Caki2 (cell line): ENCODE data around the gene VPREB3. TPM values are rescaled to one million over a fixed set of nuclear protein-coding genes. Genes with fewer than 3 reads are reported as not detected.
"Not testable (repeated sequence)": the region's sequence is repeated elsewhere in the genome, so short reads cannot be mapped to it uniquely, and the experiment has no call there.

Source experiments
- DNase-seq: peaks from one replicate; pipeline ENCODE4 v3.0.0-alpha.2; 2015; ENCODE audit warnings: low read depth
- in situ Hi-C: cut with HindIII; loops from 2 replicates; pipeline ENCODE4 v1.10.0; 2016; ENCODE audit warnings: low sequenced_read_pairs, low pct_unique_long_range_greater_than_20kb, mixed read lengths
- total RNA-seq: library from RNA; depleted of rRNA; stranded (reverse); fragments of >200 nt; shearing (Covaris generic); gene quantifications from 2 replicates; pipeline ENCODE4 v1.2.3, GENCODE V29; 2014; ENCODE audit warnings: low replicate concordance

VPREB3 gene
- total RNA-seq, 1 experiment from 2014 or later = not detected

DNA sequence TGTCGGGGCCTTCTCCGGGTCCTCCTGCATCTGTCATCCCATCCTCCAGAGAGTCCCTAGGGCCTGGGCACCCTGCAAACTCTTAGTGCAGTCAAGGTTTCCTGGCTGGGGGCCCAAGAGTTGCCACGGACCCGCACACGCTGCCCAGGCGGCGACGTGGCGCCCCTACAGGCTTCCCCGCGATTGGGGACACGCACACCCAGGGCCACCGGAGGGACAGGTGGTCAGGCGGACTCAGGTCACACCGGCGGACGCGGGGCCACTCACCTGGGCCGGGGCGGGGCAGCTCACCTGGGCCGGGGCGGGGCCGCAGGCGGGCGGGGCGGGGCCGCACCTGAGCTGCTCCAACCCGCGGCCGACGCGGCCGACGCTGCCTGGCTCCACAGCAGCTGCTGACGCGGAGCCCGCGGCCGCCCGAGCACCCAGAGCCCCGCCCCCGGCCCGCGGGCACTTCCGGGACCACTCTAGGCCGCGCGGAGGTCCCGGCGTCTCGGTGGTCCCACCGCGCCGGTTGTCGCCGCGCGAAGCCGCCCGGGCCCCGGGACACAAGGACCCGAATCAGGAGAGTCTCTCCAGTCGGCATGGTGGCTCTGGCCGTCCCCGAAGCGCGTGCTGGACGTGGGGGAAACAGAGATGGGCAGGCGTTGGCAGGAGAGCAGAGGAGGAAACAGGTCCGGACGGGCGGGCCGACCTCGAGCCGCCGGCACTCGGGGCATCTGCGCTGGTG is 3.3 kb downstream of the VPREB3 start, which contains the start of gene ZNF70:
ZNF70 (minus strand) TSS at position 399 of the 727 bp plus-strand sequence. CDS start 5,972 bp downstream, outside the sequence.
- in situ Hi-C loops = no loop called here
- peak; percentile 86 for DNase-seq

DNA sequence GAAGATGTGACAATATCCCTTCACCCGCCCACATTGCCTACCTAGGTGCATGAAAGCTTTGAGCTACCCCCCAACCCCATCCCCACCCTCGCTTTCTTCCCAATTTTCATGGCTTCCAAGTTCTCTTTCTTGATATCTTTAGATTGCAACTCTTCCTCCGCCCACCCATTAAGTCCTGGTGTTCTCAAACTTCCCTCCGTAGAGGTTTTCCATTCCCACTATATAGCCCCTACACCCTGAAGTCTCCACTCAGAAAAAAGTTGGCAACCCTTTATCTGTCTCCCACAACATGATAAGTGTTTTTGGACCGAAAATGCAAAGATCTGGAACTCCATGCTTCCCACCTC is 3.9 kb downstream of the VPREB3 start:
- no peak for DNase-seq
- in situ Hi-C loops = no loop called here

DNA sequence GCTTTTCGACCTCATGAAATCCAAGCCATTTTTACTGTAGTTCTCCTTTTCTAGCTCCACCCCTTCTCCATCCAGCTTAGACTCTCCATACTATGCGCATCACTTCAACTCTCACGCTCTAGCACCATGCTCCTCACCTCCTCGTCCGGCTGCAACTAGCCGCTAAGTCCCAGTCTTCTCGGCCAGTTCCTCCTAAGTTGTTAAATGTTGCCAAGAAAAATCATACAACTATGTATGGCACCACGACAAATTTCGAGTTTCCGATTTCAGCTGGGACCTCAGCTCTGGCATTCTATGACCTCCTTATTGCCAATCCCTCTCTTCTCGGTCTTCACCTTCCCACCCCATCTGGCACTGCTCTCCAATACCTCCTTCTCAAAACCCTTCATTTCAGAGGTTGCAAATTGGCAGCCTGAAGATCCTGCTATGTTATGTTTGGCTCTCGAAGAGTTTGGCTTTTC is 4.4 kb downstream of the VPREB3 start:
- in situ Hi-C loops = no loop called here
- no peak for DNase-seq

DNA sequence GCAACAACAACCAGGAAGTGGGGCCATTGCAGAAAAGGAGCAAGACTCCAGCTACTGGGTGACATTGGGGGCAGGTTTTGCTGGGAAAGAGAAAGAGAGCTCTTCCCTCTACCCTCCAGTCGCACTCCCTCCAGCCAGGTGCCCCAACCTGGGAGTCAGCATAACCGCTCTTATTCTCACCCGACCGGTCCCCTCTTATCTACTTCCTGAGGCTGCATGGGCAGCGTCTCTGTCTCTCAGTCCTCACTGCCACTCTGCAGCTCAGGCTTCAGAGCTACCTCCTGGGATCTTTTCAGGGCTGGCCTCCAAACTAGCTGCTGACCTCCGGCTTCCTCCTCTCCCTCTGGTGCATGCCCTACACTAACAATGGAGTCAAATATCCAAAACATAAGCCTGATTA is 8.4 kb downstream of the VPREB3 start:
- in situ Hi-C loops = no loop called here
- no peak for DNase-seq

DNA sequence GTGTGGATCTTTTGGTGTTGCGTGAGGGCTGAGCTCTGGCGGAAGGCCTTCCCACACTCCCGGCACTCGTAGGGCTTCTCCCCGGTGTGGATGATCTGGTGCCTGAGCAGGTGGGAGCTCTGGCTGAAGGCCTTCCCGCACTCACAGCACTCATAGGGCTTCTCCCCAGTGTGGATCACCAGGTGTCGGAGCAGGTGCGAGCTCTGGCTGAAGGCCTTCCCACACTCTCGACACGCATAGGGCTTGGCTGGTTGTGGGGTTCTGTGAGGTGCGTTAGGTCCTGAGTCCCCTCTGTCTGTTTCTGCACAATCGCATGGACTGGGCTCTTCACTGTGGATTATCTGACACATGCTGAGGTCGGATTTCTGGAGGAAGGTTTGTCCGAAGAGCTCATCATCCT is 9.7 kb downstream of the VPREB3 start:
- DNase-seq = no peak
- in situ Hi-C loops = no loop called here

DNA sequence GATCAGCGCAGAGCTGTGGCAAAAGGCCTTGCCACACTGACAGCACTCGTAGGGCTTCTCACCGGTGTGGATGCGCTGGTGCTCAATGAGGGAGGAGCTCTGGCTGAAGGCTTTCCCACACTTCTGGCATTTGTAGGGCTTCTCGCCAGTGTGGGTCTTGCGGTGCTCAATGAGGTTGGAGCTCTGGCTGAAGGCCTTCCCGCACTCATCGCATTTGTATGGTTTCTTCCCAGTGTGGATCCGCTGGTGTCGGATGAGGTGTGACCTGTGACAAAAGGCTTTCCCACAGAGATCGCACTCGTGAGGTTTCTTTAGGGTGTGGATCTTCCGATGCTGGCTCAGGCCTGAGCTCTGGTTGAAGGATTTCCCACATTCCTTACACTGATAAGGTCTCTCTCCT is 10.2 kb downstream of the VPREB3 start:
- DNase-seq = no peak
- in situ Hi-C loops = no loop called here

DNA sequence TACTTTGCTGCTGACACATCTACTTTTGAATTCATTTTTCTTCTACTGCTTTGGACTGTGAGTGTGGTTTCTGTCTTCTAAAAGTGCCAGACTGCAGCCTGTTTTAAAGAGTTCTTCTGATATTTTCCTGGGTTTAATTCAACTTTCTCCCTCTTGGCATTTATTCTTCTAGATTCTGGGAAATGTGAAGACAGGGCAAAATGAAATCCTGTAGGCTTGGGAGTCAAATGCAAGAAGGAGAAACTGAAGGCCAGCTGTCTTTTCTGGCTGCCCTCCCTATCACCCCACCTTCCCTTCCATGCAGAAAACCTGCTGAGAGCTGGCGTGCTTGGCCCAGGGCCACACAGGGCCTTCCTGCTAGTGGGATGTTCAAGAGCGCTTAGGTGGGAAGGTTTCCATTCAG is 10.9 kb downstream of the VPREB3 start:
- DNase-seq = no peak
- in situ Hi-C loops = no loop called here

DNA sequence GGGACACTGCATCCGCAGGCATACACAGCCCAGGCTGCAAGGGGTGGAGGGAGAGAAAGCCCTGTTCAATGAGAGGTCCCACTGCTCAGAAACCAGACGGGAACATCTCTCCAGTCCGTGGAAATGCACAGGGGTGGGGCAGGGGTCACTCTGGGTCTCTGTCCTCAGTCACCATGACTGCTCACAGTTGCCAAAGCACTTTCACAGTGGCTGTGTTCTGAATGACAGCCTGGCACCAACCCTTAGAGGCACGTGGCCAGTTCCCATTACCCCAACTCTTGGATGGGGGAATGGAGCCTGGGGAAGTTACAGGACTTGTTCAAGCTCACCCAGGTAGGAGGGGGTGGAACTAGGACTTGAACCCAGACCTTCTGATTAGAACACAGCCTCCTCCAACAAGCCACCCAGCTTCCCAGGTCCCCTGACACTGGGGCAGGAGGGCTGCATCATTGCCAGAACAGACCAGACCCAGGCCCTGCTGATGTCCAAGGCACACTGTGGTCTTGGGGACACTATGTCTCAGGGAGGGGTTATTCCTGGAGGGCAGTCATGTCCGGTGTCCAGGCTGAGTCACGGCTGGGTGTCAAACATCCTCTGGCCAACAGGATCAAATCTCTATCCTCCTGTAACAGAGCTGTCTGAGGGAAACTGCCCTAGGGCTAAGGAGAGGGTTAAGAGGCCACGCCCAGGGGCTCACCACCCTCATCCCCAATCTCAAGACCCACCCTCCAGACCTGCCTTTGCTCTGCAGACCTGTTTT is 11.5 kb downstream of the VPREB3 start:
- in situ Hi-C loops = no loop called here
- DNase-seq = no peak

DNA sequence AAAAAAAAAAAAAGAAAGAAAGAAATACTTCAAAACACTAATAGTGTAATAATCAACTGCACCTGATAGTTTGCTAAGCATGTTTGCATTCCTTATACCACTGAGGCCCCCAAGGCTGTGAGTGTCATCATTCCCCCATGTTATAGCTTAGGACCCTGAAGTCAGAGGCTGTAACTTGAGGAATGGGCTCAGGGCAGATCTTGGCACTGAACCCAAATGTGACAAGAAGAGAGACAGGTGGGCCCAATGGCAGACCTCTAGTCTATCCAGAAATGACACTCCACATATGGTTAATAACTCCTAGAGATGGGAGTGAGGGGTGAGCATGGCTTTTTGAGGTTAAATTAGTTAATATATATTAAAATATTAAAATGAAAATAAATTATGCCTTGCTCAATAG is 16.5 kb downstream of the VPREB3 start:
- DNase-seq = no peak
- in situ Hi-C loops = no loop called here

DNA sequence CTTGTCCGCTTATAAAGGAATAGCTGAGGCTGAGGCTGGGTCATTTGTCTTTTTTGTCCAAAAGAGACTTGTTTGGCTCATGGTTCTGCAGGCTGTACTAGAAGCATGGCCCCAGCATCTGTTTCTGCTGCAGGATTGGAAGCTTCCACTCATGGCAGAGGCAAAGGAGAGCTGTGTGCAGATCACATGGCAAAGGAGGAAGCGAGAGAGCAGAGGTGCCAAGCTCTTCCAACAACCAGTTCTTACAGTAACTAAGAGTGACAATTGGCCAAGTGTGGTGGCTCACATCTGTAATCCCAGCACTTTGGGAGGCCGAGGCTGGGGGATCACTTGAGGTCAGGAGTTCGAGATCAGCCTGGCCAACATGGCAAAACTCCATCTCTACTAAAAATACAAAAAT is 26.1 kb downstream of the VPREB3 start:
- DNase-seq, in situ Hi-C loops: not testable (repeated sequence)

DNA sequence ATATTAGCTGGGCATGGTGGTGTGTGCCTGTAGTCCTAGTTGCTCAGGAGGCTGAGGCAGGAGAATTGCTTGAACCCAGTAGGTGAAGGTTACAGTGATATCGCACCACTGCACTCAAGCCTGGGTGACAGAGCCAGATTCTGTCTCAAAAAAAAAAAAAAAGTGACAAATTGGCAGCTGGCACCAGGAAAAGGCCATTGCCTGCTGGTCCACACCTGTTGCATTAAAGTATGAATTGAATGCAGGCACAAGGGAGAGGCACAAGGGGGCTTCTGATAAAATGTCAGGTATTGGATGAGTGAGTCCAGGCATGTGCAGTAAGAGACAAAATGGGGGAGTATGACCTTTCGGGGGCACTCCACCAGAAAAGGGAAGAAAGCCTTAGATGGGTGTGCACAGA is 31.5 kb downstream of the VPREB3 start:
- no peak for DNase-seq

DNA sequence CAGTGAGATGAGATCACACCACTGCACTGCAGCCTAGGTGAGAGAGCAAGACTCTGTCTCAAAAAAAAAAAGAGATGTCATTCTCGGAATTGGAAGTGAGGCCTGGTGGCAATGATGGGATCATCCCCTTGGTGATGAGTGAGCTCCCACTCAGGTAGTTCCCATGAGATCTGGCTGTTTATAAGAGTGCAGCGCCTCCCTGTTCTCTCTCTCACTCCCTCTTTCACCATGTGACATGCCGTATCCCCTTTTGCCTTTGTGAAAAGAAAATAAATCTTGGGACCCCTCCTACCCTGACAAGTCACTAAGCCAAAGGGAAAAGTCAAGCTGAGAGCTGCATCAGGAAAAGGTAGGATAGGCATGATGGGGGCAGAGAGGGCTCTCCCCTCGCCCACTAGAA is 32.1 kb downstream of the VPREB3 start:
- DNase-seq = no peak
- in situ Hi-C loops = no loop called here

More for the DNA sequence above, 31.5 kb downstream of the VPREB3 start:
- in situ Hi-C loops = no loop called here

DNA sequence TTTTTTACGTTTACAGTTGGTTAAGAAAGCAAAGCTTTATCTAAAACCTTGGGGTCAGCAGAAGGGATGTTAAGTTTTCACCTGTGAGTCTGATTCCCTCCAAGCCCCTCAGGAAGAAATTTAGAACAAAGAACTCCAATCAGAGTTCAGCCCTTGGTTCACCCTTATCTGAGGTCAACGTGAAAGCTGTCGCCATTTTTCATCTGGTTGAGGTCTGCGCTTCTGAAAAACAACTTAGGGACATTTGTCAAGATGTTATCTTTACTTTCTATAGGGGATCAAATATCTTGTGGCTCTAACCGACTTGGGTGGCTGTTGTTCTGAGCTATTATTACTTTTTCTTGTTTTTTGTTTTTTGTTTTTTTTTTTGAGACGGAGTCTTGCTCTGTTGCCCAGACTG is 33.4 kb downstream of the VPREB3 start:
- in situ Hi-C loops = no loop called here

DNA sequence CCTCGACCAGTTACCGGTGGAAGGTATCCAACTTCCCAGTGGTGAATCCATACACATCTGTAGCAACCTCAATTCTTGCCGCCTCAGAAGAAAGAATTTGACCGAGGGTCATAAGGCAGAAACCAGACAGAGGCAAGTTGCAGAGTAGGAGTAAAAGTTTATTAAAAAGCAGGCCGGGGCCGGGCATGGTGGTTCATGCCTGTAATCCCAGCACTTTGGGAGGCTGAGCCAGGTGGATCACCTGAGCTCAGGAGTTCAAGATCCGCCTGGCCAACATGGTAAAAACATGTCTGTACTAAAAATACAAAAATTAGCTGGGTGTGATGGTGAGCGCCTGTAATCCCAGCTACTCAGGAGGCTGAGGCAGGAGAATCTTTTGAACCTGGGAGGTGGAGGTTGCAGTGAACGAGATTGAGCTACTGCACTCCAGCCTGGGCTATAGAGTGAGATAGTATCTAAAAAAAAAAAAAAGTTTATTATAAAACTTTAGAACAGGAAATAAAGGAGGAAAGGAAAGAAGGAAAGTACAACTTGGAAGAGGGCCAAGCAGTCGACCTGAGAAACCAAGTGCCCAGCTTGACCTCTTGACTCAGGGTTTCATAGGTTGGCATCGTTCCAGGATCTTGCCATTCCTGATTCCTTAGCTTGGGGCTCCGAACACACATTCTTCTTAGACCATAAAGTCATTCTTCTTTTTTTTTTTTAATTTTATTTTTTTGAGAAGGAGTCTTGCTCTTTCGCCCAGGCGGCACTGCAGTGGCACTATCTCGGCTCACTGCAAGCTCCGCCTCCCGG is 35.7 kb downstream of the VPREB3 start:
- DNase-seq = peak; percentile 10
- in situ Hi-C loops = no loop called here

More for the DNA sequence above, 33.4 kb downstream of the VPREB3 start:
- no peak for DNase-seq

DNA sequence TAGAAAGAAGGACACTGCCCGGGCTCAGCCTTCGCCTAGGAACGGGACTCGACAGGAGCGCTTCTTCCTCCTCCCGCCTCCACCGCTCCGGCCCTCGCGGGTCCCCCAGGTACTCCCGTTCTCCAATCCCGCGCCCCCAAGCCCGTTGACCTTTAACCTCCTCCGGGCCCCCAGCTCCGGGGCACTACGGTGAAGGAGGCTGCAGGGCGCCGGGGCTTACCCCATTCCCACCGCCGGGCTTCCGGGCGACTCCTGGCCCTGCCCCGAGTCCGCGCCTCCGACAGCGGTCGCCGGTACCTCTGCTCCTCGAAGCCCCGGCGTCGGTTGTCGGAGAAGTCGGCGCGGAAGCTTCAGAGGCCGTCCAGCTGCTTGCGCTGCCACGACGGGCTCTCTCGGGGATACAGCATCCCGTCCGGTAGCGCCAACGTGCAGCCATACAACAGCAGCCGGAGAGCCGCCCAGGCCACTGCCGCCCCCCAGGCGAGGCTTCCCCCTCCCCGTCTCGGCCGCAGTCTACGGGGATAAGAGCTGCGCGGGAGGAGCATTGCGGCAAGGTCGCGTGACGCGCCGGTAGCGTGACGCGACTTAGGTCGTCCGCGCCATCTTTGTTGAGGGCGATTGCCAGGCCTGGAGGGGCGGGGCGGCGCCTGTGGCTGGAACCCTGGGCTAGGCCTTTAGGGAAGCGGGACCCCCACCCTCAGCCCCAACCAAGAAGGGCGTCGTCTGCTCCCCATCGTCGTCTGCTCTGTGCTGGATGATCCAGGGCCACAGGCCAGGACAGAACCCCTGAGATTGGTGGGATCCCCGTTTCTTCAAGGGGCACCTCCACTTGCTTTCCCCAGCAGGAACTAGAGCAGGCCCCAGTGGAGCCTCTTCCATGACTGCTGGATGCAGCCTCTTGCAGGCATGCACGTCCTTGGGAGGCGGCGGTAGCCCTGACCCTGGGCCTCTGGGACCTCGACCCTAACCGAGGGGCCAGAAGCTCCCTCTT is 37.1 kb downstream of the VPREB3 start:
- DNase-seq = peak; percentile 81
- in situ Hi-C loops = no loop called here

DNA sequence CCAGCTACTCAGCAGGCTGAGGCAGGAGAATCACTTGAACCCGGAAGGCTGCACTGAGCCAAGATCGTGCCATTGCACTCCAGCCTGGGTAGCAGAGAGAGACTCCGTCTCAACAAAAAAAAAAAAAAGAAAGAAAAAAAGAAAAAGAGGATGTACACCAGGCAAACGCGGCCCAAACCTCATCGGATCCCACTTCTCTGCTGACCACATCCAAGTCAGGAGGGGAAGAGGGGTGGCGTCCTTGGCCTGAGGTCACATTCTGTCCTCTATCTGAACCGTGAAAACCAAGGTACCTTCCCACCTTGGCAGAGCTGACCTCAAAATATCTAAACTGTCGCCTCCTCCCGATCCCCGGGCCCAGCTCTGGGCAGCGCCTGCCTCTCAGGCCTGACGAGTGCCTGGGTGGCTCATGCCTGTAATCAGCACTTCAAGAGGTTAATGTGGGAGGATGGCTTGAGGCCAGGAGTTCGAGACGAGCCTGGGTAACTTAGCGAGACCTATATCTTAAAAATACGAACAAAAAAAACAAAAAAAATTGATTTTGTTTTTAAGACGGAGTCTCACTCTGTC is 38.3 kb downstream of the VPREB3 start:
- in situ Hi-C loops = no loop called here
- DNase-seq = no peak
